ENCODE measurements around the gene COG3. TPM values are rescaled to one million over a fixed set of nuclear protein-coding genes. Genes with fewer than 3 reads are reported as not detected.
"Not testable (repeated sequence)": the region's sequence is repeated elsewhere in the genome, so short reads cannot be mapped to it uniquely, and the experiment has no call there.

Gene COG3, protein sequence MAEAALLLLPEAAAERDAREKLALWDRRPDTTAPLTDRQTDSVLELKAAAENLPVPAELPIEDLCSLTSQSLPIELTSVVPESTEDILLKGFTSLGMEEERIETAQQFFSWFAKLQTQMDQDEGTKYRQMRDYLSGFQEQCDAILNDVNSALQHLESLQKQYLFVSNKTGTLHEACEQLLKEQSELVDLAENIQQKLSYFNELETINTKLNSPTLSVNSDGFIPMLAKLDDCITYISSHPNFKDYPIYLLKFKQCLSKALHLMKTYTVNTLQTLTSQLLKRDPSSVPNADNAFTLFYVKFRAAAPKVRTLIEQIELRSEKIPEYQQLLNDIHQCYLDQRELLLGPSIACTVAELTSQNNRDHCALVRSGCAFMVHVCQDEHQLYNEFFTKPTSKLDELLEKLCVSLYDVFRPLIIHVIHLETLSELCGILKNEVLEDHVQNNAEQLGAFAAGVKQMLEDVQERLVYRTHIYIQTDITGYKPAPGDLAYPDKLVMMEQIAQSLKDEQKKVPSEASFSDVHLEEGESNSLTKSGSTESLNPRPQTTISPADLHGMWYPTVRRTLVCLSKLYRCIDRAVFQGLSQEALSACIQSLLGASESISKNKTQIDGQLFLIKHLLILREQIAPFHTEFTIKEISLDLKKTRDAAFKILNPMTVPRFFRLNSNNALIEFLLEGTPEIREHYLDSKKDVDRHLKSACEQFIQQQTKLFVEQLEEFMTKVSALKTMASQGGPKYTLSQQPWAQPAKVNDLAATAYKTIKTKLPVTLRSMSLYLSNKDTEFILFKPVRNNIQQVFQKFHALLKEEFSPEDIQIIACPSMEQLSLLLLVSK
- 29.6 and 31.6 TPM in 2 replicates for total RNA-seq
- long read RNA-seq, full-length matches to known transcripts: 10 of 38 reads
- long read RNA-seq, partial matches to known transcripts: 14 of 38 reads
- long read RNA-seq, other reads (novel, unspliced or antisense): 14 of 38 reads

DNA sequence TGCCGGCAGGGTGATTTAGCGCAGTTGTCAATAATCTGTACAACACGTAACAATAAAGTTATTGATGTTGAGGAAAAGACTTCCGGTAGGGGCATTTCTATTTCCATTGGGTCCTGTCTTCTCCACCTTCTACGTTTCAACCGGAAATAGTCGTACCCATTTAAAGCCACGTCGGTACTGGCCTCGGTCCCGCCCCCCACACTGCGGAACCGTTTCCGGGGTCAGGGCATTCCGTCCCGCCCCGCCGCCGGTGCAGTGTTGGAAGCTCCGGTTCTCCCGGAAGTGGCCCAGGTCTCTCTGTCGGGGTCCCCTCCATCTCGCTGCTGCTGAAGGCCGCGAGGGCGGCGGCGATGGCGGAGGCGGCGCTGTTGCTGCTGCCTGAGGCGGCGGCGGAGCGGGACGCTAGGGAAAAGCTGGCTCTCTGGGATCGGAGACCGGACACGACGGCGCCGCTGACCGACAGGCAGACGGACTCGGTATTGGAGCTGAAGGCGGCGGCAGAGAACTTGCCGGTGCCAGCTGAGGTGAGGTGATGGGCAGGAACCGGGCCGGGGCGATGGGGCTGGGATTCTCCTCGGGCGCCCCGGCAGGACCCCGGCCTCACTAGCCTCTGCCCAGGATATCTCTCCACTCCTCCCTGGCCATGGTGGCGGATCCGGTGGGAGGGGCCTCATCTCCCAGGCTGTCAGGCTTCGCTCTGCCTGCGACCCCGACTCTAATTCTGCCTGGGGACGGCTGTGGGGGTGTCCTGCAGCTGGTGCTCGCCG, at the start of gene COG3:
TSS of gene COG3 (plus strand) at position 253 of the 767 bp plus-strand sequence. CDS start at position 351, 98 bp downstream.
- peak; percentile 77 for DNase-seq (ENCODE audit: low spot score, unreplicated experiment)
- Mint-ChIP-seq H3K4me1 (ENCODE audit: low read depth) (peaks cover 22% of the 10 kb centered on the region), H3K27me3 (peaks cover 4% of the 10 kb centered on the region), H3K36me3 (ENCODE audit: insufficient read depth) (peaks cover 2% of the 10 kb centered on the region), H3K27ac (peak within 1 kb of the TSS; percentile 96), H3K4me3 (ENCODE audit: low read depth) (peak within 1 kb of the TSS; percentile 95), H3K9me3 (ENCODE audit: low read depth) (no peaks in the 10 kb centered on the region)
- peak; percentile 22 for TF ChIP-seq CTCF (IDR thresholded peaks at IDR 0.05; ENCODE audit: unreplicated experiment)

DNA sequence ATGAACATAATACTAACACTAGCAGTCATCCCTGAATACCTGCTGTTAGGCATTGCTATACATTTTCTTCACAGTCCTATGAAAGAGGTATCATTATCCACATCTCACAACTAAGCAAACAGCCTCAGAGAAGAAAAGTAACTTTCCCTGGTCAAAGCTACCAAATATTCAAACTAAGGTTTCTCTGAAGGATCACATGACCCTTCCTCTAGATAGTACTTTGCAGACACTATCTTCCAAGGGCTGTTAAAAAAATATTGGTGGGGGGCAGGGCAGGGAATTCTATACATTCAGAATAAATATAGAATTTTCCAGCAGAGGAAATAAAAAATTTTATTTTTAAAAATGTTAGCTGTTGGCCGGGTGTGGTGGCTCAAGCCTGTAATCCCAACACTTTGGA, 49.6 kb upstream of the COG3 start:
- H3K9me3 Mint-ChIP-seq (ENCODE audit: low read depth): no peaks in the 10 kb centered on the region
- DNase-seq (ENCODE audit: low spot score, unreplicated experiment): no peak
- no peaks in the 10 kb centered on the region for H3K36me3 Mint-ChIP-seq (ENCODE audit: insufficient read depth)
- H3K4me1 Mint-ChIP-seq (ENCODE audit: low read depth): peaks cover 13% of the 10 kb centered on the region
- H3K4me3 Mint-ChIP-seq (ENCODE audit: low read depth): no peak overlapping the region
- no peaks in the 10 kb centered on the region for H3K27me3 Mint-ChIP-seq
- no peak for TF ChIP-seq CTCF (IDR thresholded peaks at IDR 0.05; ENCODE audit: unreplicated experiment)
- H3K27ac Mint-ChIP-seq: peak overlapping the region; percentile 53

DNA sequence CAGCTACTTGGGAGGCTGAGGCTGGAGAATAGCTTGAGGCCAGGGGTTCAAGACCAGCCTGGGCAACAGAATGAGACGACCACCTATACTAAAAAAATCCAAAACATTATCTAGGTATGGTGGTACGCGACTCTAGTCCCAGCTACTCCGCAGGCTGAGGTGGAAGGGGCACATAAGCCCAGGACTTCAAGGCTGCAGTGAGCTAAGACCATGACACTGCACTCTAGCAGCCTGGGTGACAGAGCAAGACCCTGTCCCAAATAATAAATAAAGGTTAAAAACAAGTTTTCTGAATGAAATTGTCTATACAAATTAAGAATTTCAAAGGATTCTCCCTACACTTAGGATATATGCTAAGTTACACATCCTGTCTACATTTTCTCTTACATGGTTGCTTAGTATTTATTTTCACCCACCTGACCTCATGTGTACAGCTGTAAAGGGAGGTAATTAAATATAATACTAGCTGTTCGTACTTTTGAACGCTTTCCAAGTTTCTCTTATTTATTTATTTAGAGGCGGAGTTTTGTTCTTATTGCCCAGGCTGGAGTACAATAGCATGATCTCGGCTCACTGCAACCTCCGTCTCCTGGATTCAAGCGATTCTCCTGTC, 48.1 kb upstream of the COG3 start:
- Mint-ChIP-seq H3K27ac (no peak overlapping the region), H3K4me1 (ENCODE audit: low read depth) (peaks cover 13% of the 10 kb centered on the region), H3K4me3 (ENCODE audit: low read depth) (peak overlapping the region; percentile 90), H3K27me3 (no peaks in the 10 kb centered on the region), H3K9me3 (ENCODE audit: low read depth) (no peaks in the 10 kb centered on the region), H3K36me3 (ENCODE audit: insufficient read depth) (no peaks in the 10 kb centered on the region)
- no peak for DNase-seq (ENCODE audit: low spot score, unreplicated experiment)
- TF ChIP-seq CTCF (IDR thresholded peaks at IDR 0.05; ENCODE audit: unreplicated experiment): no peak

DNA sequence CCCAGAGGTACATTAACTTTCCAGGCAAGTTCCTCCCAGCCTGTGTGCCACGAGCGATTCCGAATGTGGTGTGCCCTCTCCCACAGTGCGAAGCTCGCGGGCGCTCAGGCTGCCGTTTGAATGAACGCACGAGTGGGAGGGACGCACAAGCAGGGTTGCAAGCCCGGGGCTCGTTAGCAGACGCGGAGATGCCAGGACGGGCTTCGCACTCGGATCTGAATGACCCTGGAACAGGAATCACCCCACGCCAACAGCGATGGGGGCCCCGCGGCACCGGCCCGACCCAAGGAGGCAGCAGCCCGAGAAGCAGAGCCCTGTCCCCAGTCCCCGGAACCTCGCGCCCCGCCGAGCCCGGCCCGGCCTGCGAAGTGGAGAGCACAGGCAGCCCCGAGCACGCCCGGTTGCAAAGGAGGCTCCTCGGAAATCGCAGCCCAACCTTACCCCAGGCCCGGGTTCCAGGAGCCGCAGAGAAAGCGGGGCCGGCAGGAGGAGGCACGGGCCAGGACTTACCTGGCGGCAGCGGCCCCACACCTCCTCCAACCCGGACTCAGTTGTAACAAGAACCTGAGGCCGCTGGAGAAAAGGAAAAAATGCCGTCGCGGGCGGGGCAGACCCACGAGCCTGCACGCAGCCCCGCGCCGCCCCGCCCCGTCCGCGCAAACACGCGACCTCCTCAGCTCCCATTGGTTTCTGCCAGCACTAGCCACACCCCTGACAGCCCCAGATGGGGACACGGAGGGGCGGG, 46.8 kb upstream of the COG3 start, which contains the start of gene SLC25A30:
TSS of gene SLC25A30 (minus strand) at position 584 of the 745 bp plus-strand sequence. CDS start 6,948 bp downstream, outside the sequence.
- H3K9me3 Mint-ChIP-seq (ENCODE audit: low read depth): no peaks in the 10 kb centered on the region
- peaks cover 13% of the 10 kb centered on the region for H3K4me1 Mint-ChIP-seq (ENCODE audit: low read depth)
- no peaks in the 10 kb centered on the region for H3K36me3 Mint-ChIP-seq (ENCODE audit: insufficient read depth)
- H3K27me3 Mint-ChIP-seq: no peaks in the 10 kb centered on the region
- peak within 1 kb of the TSS; percentile 90 for H3K4me3 Mint-ChIP-seq (ENCODE audit: low read depth)
- DNase-seq (ENCODE audit: low spot score, unreplicated experiment): peak; percentile 84
- no peak for TF ChIP-seq CTCF (IDR thresholded peaks at IDR 0.05; ENCODE audit: unreplicated experiment)
- peak within 1 kb of the TSS; percentile 91 for H3K27ac Mint-ChIP-seq

- not testable (repeated sequence) for H3K27me3 Mint-ChIP-seq; H3K27ac Mint-ChIP-seq; H3K36me3 Mint-ChIP-seq (ENCODE audit: insufficient read depth); H3K9me3 Mint-ChIP-seq (ENCODE audit: low read depth); H3K4me3 Mint-ChIP-seq (ENCODE audit: low read depth); DNase-seq (ENCODE audit: low spot score, unreplicated experiment)
- peaks cover 13% of the 10 kb centered on the region for H3K4me1 Mint-ChIP-seq (ENCODE audit: low read depth)
Observed at GRCh38 chr13:45419389-45419788, 45.4 kb upstream of the COG3 start.

All from progenitor cell of endocrine pancreas (in vitro differentiated cells).